Activated CD8-positive, alpha-beta memory T cell treated with anti-CD3 and anti-CD28 coated beads, Interleukin-2, amount 10 ng/mL, durations not matched to agents 7 days and 5 days (primary cell): ENCODE data around the gene TPSB2. TPM values are rescaled to one million over a fixed set of nuclear protein-coding genes. Genes with fewer than 3 reads are reported as not detected.
"Not testable (repeated sequence)": the region's sequence is repeated elsewhere in the genome, so short reads cannot be mapped to it uniquely, and the experiment has no call there.

Experiments
- ATAC-seq: fragments of 150-1000 bp; cut with Tn5 transposase; one replicate; pipeline ENCODE4 v1.10.0; 2021; ENCODE audit warnings: moderate library complexity
- CTCF ChIA-PET: fragments of 350-600 bp; sonication (Branson Sonifier 250); formaldehyde crosslinking; loops from one replicate; lab custom pipeline; 2021; ENCODE audit warnings: antibody characterized with exemption; lab: Charles Lee
- DNase-seq: peaks from one replicate; pipeline ENCODE4 v3.0.0-alpha.2; 2020
- H3K27ac Mint-ChIP-seq: one replicate; pipeline ENCODE4 v1.8.0; 2021; ENCODE audit warnings: mild to moderate bottlenecking, mixed read lengths
- H3K27me3 Mint-ChIP-seq: one replicate; pipeline ENCODE4 v1.8.0; 2021; ENCODE audit warnings: mixed read lengths
- H3K36me3 Mint-ChIP-seq: one replicate; pipeline ENCODE4 v1.8.0; 2021; ENCODE audit warnings: mild to moderate bottlenecking, mixed read lengths
- H3K4me1 Mint-ChIP-seq: one replicate; pipeline ENCODE4 v1.8.0; 2021; ENCODE audit warnings: mixed read lengths
- H3K4me3 Mint-ChIP-seq: one replicate; pipeline ENCODE4 v1.8.0; 2021; ENCODE audit warnings: mild to moderate bottlenecking, moderate library complexity, mixed read lengths
- H3K9me3 Mint-ChIP-seq: one replicate; pipeline ENCODE4 v1.8.0; 2022; ENCODE audit warnings: low read depth, mixed read lengths
- total RNA-seq, 2 experiments: library from RNA; stranded (reverse); gene quantifications; one replicate each; pipeline ENCODE4 v1.2.3, GENCODE V29; 2021

The TPSB2 gene
- total RNA-seq, 2 experiments from 2014 or later: not detected

DNA sequence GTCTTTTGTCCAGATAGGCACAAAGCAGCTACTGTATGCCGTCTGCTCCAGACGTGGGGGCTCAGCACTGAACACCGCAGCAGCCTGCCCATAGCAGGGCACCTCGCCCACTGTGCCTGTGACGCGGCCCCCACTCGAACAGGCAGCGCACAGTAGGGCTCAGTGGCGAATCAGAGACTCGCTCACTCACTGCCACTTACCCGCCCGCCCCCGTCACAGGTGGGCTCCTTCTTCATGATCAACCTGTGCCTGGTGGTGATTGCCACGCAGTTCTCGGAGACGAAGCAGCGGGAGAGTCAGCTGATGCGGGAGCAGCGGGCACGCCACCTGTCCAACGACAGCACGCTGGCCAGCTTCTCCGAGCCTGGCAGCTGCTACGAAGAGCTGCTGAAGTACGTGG, 28.5 kb downstream of the TPSB2 start:
- no peak overlapping the region for H3K4me3 Mint-ChIP-seq
- no peak for ATAC-seq
- CTCF ChIA-PET: no interaction called here
- DNase-seq: no peak
- no peaks in the 10 kb centered on the region for H3K36me3 Mint-ChIP-seq
- H3K27me3 Mint-ChIP-seq: no peaks in the 10 kb centered on the region
- no peaks in the 10 kb centered on the region for H3K4me1 Mint-ChIP-seq
- no peak overlapping the region for H3K27ac Mint-ChIP-seq
- H3K9me3 Mint-ChIP-seq: no peaks in the 10 kb centered on the region

- DNase-seq: no peak
- Mint-ChIP-seq H3K36me3 (no peaks in the 10 kb centered on the region), H3K27me3 (no peaks in the 10 kb centered on the region), H3K27ac (no peak overlapping the region), H3K4me3 (no peak overlapping the region), H3K9me3 (no peaks in the 10 kb centered on the region), H3K4me1 (no peaks in the 10 kb centered on the region)
- CTCF ChIA-PET: no interaction called here
- no peak for ATAC-seq
Measured at GRCh38 chr16:1200014-1200627, 29.9 kb downstream of the TPSB2 start.

DNA sequence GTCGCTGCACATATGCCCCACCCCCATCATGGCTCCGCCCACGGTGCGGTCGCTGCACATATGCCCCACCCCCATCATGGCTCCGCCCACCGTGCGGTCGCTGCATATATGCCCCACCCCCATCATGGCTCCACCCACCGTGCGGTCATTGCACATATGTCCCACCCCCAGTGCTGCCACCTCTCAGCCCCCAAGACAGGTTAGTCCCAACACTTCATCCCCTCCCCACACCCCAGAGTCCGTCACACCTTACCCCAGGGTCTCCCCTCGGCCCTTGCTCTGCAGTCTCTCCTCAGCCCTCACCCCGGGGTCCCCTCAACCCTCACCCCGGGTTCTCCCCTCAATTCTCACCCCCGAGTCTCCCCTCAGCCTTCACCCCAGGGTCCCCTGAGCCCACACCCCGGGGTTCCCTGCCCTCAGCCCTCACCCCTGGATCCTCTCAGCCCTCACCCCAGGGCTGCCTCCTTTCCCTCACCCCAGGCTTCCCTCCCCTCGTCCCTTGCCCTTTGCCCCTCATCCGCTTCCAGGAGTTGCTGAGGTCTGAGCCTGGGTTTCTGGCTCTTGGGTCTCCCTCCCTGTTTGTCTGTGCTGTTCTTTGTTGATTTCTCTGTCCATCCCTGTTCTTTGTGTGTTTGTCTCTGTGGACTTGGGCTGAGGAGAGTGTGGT, 30.5 kb downstream of the TPSB2 start:
- DNase-seq: no peak
- Mint-ChIP-seq H3K4me3 (no peak overlapping the region), H3K27ac (no peak overlapping the region), H3K9me3 (no peaks in the 10 kb centered on the region), H3K4me1 (no peaks in the 10 kb centered on the region), H3K27me3 (no peaks in the 10 kb centered on the region), H3K36me3 (no peaks in the 10 kb centered on the region)
- CTCF ChIA-PET: no interaction called here
- peak; percentile 25 for ATAC-seq

DNA sequence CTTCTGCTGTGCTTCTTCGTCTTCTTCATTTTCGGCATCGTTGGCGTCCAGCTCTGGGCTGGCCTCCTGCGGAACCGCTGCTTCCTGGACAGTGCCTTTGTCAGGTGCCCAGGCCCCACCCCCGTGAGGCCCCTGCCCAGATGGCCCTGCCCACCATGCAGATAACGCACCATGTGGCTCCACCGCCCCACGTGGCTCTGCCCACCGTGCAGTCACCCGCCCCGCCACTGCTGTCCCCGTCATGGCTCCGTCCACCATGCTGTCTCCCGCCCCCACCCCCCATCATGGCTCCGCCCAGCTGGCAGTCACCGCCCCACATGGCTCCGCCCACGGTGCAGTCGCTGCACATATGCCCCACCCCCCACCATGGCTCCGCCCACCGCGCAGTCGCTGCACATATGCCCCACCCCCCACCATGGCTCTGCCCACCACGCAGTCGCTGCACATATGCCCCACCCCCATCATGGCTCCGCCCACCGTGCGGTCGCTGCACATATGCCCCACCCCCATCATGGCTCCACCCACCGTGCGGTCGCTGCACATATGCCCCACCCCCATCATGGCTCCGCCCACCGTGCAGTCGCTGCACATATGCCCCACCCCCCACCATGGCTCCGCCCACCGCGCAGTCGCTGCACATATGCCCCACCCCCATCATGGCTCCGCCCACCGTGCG, 31.2 kb downstream of the TPSB2 start:
- H3K4me3 Mint-ChIP-seq, DNase-seq, CTCF ChIA-PET, H3K27me3 Mint-ChIP-seq, ATAC-seq, H3K9me3 Mint-ChIP-seq, H3K36me3 Mint-ChIP-seq, H3K4me1 Mint-ChIP-seq, H3K27ac Mint-ChIP-seq: not testable (repeated sequence)

DNA sequence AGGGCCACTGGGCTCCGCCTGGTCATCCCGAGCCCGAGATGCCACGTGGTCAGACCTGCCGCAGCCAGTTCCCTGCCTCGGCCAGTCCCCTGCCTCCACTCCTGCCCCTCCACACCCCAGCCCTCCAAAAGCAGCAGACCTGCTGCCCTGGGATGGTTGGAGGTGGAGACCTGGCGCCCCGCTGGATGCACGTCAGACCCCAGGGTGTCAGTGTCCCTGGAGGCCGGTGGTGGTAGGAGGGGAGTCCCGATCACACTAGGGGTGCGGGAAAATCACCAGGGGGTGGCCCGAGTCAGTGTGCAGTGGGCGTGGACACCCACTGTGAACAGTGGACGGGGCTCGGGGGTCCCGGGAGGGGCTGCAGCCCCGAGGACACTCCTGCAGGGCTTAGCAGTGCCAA, 31.8 kb downstream of the TPSB2 start:
- Mint-ChIP-seq H3K27ac (no peak overlapping the region), H3K27me3 (no peaks in the 10 kb centered on the region), H3K4me1 (no peaks in the 10 kb centered on the region), H3K4me3 (no peak overlapping the region), H3K36me3 (no peaks in the 10 kb centered on the region), H3K9me3 (no peaks in the 10 kb centered on the region)
- ATAC-seq (no peak), DNase-seq (no peak)
- CTCF ChIA-PET: no interaction called here

GRCh38 chr16:1197237-1197866, 32.6 kb downstream of the TPSB2 start:
- Mint-ChIP-seq H3K27me3 (no peaks in the 10 kb centered on the region), H3K9me3 (no peaks in the 10 kb centered on the region), H3K27ac (no peak overlapping the region), H3K4me1 (no peaks in the 10 kb centered on the region), H3K36me3 (no peaks in the 10 kb centered on the region), H3K4me3 (no peak overlapping the region)
- ATAC-seq: no peak
- CTCF ChIA-PET: no interaction called here
- no peak for DNase-seq

DNA sequence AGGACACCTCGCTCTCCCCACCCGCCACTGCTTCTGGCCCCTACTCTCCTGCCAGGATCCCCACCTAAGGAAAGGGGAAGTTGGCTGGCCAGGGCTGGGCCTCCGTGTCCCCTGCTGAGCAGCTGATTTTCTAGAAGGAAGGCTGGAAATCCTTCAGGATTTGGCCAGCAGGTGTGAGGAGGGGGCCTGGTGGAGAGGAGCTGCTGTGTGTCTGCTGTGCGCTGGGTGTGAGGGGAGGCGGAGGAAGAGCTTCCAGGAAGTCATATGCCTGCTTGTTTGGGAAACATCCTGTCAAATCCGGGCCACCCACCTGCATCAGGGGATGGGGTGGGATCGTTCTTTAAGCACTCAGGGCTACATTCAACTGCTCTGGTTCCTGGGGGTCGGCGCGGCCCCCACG, 33.5 kb downstream of the TPSB2 start:
- Mint-ChIP-seq H3K27me3 (no peaks in the 10 kb centered on the region), H3K4me1 (no peaks in the 10 kb centered on the region), H3K36me3 (no peaks in the 10 kb centered on the region), H3K4me3 (no peak overlapping the region), H3K27ac (no peak overlapping the region), H3K9me3 (no peaks in the 10 kb centered on the region)
- ATAC-seq: no peak
- no peak for DNase-seq
- CTCF ChIA-PET: no interaction called here

GRCh38 chr16:1195393-1195666, 34.7 kb downstream of the TPSB2 start:
- no peaks in the 10 kb centered on the region for H3K4me1 Mint-ChIP-seq
- CTCF ChIA-PET: no interaction called here
- no peak overlapping the region for H3K27ac Mint-ChIP-seq
- H3K36me3 Mint-ChIP-seq: no peaks in the 10 kb centered on the region
- DNase-seq (no peak), ATAC-seq (no peak)
- no peaks in the 10 kb centered on the region for H3K9me3 Mint-ChIP-seq
- H3K4me3 Mint-ChIP-seq: no peak overlapping the region
- H3K27me3 Mint-ChIP-seq: no peaks in the 10 kb centered on the region

DNA sequence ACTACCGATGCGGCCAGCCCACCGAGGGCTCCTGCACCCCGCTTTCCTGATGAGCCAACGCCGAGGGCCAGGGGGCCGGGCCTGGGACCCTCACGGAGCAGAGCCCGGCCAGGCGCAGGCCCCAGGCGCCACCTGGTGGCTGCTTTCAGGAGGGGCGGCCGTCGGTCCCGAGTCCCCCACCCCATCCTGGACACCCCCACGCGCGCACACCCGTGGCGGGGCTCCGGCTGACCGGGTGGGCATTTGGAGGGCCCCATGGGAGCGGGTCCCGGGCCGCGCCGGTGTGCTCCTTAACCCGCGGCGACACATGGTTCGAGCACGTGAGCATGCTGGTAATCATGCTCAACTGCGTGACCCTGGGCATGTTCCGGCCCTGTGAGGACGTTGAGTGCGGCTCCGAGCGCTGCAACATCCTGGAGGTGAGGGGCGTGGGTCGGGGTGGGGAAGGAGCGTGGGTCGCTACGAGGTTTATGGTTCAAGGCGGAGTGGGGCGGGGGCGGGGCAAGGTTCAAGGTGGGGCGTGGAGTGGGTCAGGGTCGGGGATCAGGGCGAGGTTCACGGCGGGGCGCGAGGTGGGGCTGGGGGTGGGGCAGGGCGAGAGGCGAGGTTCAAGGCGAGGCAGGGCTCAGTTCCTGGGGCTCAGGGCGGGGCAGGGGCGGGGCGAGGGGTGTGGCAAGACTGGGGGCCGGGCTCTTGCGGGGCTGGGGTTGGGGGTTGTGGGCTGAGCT, 35.2 kb downstream of the TPSB2 start:
- no peak overlapping the region for H3K27ac Mint-ChIP-seq
- no peaks in the 10 kb centered on the region for H3K27me3 Mint-ChIP-seq
- no peak overlapping the region for H3K4me3 Mint-ChIP-seq
- CTCF ChIA-PET: no interaction called here
- H3K9me3 Mint-ChIP-seq: no peaks in the 10 kb centered on the region
- H3K36me3 Mint-ChIP-seq: no peaks in the 10 kb centered on the region
- ATAC-seq (no peak), DNase-seq (no peak)
- H3K4me1 Mint-ChIP-seq: no peaks in the 10 kb centered on the region

GRCh38 chr16:1193825-1194581, 36.0 kb downstream of the TPSB2 start:
- H3K4me3 Mint-ChIP-seq: no peak overlapping the region
- DNase-seq: no peak
- H3K4me1 Mint-ChIP-seq: no peaks in the 10 kb centered on the region
- no peaks in the 10 kb centered on the region for H3K27me3 Mint-ChIP-seq
- no peak for ATAC-seq
- H3K36me3 Mint-ChIP-seq: no peaks in the 10 kb centered on the region
- H3K27ac Mint-ChIP-seq: no peak overlapping the region
- CTCF ChIA-PET: no interaction called here
- no peaks in the 10 kb centered on the region for H3K9me3 Mint-ChIP-seq

DNA sequence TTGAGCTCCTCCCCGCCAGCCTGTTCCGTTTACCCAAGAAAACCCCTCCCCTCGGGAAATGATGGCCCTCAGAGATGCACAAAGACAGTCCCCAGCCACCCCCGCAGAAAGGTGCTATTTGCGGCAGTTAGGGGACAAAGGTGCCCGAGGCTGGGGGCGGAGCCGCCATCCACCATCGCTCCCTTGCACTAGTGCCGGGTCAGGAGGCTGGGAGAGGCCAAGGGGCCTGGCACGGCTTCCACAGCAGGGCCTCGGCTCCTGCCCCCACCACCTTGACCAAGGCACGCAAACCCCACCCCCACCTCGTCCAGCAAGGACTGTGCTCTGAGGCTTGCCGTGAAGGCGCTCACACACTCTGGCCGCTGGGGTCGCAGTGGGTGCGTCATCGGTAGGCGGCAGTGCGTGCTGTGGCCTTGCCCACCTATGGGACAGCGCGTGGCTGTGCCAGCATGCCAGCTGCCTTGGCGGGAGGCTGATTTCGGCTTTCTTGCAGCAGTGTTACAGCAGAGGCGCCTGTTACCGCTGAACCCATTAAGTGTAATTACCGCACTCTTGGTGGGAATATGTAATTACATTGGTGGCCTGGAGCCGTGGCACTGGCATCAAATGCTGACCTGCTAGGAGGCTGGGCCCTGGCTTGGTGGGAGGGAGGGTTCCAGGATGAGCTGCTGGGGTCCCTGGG, 36.7 kb downstream of the TPSB2 start:
- DNase-seq: no peak
- CTCF ChIA-PET: no interaction called here
- Mint-ChIP-seq H3K27ac (no peak overlapping the region), H3K4me3 (no peak overlapping the region), H3K36me3 (no peaks in the 10 kb centered on the region), H3K4me1 (no peaks in the 10 kb centered on the region), H3K9me3 (no peaks in the 10 kb centered on the region), H3K27me3 (no peaks in the 10 kb centered on the region)
- ATAC-seq: no peak

GRCh38 chr16:1192384-1193073, 37.5 kb downstream of the TPSB2 start:
- no peaks in the 10 kb centered on the region for H3K4me1 Mint-ChIP-seq
- no peak for DNase-seq
- no peak overlapping the region for H3K27ac Mint-ChIP-seq
- ATAC-seq: no peak
- no peaks in the 10 kb centered on the region for H3K9me3 Mint-ChIP-seq
- no peaks in the 10 kb centered on the region for H3K36me3 Mint-ChIP-seq
- no peak overlapping the region for H3K4me3 Mint-ChIP-seq
- H3K27me3 Mint-ChIP-seq: no peaks in the 10 kb centered on the region
- CTCF ChIA-PET: no interaction called here
